HK-2 (cell line): ENCODE data around the gene ETFA.

Source experiments
- DNase-seq: peaks from one replicate; pipeline ENCODE4 v3.0.0-alpha.2; 2018; ENCODE audit not compliant: unreplicated experiment

ETFA gene

DNA sequence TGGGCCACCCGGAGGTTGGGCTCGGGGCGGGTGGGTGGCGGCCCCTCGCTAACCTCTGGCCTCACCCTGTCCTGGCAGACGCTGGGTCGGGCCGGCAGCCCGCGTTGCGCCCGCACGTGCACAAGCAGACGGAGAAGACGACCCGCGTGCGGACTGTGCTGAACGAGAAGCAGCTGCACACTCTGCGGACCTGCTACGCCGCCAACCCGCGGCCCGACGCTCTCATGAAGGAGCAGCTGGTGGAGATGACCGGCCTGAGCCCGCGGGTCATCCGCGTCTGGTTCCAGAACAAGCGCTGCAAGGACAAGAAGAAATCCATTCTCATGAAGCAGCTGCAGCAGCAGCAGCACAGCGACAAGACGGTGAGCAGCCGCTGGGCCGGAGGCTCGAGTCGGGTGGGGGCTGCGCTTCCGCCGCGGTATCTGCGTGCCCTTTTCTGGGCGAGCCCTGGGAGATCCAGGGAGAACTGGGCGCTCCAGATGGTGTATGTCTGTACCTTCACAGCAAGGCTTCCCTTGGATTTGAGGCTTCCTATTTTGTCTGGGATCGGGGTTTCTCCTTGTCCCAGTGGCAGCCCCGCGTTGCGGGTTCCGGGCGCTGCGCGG is 29.0 kb upstream of the ETFA start:
- DNase-seq = no peak

DNA sequence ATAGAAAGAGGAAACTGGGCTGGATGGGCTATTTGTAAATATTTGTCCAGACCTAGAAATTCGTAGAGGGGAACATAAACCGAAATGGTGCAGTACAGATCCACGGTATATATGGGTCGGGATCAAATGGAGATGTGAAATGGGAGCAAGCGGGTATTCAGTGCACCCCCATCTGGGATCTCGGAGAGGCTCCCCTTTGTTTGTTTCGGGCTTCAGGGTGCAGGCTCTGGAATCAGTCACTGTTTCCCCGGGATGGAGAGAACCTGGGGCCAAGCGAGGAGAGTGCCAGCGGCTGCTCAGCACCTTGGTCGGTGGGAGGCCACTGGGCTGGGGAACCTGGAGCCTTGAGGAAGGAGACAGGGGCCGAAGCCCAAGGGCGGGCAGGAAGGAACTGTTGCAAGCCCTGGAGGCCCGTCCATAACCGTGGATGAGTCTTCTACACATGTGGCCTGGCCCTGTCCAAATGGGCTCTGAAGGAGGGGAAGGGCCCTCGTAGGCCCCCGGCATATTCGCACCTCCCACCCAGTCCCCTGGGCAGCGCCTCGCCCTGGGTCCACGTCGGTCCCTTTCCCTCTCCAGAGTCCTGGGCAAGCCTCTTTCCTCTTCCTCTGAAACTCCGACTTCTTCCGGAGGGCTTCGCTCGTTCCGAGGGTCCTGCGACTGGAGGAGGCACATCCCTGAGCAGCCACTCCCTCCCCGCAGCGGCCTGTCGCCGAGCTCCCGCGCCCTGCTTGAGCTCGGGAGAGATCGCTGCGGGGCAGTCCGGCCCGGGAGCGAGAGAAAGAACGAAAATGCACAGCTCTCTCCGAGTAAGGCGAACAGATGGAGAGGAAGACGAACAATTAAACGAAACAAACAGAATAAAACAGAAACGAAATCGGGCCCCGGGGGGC is 28.3 kb upstream of the ETFA start:
- no peak for DNase-seq

DNA sequence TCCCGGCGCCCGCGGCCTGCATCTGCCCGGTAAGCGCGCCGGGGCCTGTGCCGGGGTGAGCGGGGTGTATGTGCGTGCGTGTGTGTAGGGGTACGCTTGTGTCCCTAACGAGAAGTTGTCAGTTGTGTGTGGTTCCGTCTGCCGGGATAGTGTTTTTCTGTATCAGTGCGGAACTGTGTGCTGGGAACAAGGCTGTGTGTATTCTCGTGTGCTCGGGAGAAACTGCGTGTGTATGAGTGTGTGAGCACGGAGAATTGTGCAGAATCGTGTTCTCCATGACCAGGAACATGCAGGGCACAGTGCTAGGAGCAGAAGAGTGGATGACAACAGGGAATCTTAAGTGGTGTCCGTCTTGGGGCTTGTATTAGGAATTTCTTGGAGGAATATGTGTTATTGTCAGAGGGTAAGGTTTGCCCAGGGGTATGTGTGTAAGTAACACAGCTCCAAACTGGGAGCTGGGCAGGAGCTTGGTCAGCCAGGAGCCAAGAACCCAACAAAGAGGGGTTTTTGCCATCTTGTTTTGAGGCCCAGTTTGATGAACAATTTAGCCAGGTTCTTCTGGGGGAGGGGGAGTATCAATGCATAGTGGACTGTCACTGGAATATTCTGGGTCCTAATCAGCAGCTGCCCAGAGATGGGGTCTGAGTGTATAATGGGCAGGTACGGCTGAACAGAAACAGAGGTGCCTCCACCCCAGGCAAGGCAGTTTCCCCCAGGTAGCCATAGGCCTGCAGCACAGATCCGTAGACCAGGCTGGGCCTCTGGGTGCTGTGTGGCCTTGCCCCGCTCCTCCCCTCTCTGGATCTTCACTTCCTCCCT is 27.4 kb upstream of the ETFA start:
- DNase-seq = peak; percentile 11

DNA sequence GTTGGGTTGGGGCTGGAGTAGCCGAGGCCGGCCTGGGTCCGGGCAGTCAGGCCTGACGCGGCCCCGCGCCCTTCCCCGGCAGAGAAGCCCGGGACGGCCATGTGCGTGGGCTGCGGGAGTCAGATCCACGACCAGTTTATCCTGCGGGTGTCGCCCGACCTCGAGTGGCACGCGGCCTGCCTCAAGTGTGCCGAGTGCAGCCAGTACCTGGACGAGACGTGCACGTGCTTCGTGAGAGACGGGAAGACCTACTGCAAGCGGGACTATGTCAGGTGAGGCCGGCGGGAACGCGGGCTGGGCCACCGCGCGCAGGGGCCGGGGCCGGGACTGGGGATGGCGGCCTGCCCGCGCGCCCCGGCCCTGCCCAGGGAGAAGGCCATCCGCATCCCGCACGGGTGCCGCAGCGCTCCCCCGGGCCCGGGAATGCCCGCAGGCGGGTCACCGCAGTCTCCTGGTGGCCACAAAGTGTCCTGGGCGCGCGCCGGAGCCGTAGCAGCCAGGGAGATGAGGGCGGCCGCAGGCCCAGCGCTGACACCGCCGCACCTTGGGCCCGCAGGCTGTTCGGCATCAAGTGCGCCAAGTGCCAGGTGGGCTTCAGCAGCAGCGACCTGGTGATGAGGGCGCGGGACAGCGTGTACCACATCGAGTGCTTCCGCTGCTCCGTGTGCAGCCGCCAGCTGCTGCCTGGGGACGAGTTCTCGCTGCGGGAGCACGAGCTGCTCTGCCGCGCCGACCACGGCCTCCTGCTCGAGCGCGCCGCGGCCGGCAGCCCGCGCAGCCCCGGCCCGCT is 26.6 kb upstream of the ETFA start:
- peak; percentile 47 for DNase-seq

DNA sequence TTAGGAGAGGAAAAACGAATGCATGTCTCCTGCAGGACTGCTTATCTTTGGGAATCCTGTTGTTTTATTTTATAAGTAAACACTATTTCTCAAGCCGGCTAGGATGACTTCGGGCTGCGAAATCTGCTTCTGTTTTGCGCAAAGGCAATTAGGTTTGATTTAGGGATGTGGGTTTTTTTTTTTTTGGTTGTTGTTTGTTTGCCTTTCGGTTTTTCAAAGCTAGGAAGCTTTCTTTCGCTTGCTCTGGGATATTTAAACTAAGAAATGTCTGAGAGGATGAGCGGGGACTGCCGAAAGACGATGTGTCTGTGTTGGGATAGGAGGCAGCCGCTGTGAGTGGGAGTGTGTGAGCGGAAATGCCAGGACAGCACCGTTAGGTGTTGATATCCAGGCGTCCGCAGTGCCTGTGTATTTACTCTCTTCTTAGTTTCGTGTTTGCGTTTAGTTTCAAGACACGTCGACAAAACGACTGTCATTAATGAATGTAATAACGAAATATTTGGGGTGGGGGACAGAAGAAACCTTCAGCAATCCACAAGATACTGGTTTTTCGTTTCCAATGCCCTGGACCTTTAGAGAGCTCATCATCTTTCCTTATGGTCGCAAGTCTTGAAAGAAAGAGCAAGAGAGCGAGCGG is 25.9 kb upstream of the ETFA start:
- peak; percentile 55 for DNase-seq

DNA sequence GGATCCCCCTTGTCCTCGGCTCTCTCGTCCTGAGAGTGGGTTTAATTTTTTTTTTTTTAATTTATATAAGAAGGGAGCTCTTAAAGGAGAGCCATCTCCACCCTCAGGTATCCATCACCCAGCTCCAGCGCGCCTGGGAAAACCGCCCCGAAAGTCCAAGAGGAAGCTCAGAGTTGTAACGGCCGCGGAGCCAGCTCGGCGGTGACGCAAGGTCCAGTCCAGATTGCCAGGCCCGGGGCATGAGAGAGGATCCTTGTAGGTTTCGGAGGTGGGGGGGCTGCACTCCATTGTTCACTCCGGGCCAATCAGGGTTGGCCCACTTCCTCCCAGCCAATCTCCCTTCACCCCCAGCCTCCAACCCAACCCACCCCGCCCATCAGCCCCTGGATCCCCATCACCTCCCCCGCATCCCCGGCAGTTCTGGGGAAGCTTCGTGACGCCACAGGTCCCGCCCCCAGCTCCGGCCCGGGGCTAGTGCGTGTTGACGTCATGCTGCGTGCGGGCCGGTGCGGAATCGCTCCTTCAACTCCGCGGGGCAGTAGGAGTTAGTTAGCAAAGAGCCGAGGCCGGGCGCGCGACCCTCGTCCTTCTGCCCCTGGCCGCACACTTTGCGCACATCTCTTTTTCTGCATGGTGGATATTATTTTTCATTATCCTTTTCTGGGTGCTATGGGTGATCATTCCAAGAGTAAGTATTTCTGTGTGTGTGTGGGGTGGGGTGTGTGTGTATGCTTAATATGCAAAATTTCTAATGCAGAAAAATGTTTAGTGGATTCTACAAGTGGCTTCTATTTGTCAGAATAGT is 25.2 kb upstream of the ETFA start, which contains the start of gene ISL2:
ISL2 (plus strand) TSS at position 520 of the 805 bp plus-strand sequence; CDS start at position 631, 111 bp downstream.
- DNase-seq = peak; percentile 92

DNA sequence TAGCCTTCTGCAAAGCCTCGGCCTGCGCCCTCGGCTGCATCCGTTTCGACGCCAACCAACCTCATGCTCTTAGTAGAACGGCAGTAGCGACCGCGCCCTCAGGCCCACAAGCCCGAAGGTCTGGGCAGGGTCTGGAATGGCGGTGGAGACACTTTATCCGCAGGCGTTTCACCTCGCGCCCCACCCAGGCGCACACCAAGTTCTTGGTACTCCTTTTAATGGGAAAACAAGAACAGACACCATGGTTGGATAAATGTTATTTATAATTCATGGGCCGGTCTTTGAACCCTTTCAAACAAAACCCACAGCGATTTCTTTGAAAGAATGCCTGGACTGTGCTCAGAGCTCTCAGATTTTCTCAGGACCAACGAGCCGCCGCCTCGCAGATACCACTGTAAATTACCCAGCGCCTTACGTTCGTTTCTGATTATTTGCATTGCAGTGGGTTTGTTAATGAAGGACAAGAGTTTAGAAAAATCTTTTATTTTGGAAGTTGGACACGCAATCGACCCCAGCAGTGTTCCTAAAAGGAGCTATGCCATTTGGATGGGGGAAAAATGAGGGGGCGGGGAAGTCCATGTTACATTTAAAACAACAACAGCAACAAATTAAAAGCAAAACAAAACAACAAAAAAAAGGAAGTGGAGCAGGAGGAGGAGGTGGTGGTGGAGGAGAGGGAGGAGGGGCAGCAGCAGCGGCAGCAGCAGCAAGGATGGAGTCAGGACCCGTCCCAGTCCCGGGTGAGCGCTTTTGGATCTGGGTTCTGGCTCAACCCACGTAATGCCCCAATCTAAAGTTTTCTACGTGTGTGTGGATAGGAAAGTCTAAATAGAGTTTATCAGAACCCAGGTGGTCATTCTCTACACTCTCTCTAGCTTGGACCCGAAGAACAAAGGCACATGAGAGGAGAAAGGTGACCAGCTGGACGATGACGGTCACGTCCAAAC is 24.3 kb upstream of the ETFA start:
- no peak for DNase-seq

DNA sequence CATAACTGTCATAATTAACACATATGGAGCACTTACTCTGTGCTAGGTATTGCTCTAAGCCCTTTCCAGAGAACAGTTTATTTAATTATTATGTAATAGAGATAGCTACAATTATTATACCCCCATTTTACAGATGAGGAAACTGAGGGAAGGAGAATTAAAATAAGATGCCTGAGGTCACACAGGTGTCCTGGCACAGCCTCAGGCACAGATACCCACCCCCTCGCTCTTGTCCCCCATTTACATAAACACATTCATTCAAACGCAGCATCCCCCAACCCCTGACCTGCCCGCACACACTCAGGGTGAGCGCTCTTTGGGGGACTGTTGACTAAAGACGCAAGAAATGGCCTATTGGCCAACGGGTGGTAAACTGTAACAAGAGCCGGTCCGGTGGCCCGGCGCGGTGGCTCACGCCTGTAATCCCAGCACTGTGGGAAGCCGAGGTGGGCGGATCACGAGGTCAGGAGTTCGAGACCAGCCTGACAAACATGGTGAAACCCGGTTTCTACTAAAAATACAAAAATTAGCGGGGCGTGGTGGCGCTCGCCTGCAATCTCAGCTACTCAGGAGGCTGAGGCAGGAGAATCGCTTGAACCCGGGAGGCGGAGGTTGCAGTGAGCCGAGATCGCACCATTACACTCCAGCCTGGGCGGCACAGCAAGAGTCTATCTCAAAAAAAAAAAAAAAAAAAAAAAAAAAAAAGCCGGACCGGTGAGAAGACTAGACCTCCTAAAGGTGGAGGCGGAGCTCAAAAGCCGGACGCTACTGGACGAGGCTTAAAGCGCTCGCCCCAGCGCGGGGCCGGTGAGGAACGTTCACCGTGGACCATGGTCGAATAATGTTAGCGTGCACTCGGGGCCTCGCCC is 23.4 kb upstream of the ETFA start:
- no peak for DNase-seq

DNA sequence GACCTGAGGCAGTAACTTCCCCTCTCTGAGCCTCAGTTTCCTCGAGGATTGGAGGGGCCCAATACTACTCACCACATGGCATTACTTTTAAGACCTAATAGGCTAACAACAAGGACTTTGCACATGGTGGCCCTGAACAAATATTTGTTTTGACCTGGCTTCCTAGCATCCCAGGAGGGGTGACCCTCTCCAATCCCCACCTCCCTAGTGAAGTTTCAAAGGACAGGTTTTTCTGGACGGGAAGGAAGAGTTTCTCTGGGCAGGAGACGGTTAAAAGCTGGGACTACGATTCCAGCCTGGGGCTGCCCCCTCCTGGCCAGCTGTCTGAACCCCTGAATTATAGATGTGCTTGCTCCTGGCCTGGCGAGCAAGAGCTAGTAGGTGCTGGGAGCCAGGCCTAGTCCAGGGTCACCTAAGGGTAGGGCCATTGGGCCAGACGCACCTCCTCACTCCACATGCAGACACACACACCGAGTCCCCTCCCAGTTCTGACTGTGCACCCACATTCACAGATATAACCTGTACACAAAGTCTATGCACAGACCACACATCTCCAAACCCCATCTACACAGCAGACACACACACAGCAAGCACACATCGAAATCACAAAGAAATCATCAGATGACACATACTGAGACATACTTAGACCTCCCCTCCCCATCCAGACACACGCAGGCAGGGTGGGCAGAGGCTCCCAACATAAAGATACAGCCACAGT is 22.6 kb upstream of the ETFA start:
- no peak for DNase-seq

DNA sequence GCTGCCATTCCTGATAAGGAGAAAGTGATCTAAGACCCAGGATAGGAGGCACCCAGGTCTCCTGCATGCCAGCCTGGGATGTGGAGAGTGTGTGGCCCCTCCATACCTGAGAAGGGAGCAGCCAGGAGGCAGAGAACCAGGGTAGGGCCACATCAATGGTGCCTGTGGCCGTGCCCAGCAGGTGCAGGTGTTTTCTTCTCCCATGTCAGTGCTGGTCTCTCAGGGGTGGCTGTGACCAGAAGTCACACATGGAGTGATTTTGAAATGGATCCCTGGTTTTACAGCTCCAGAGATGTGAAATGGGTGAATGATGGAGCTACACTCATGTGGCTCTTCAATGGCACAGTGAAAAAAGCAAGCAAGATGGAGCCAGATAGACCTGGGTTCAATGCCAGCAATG is 22.0 kb upstream of the ETFA start:
- no peak for DNase-seq

DNA sequence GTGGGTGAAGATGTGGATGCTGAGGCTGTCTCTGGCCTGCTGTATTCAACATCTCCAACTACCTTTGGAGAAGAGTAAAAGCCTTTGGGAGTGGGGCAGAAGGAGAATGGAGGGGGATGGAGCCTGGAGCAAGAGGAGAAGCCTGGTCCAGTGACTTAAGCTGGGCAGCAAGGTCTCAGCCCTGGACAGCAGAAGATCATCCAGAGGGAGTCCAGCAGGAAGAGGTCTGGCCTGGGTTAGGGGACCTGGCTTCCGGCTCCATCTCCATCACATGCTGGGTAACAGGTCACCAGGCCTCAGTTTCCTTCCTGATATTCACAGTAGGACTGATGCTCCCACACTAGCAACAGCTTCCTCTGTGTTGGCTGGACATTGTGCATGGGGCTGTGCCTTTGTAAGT is 21.5 kb upstream of the ETFA start:
- no peak for DNase-seq

DNA sequence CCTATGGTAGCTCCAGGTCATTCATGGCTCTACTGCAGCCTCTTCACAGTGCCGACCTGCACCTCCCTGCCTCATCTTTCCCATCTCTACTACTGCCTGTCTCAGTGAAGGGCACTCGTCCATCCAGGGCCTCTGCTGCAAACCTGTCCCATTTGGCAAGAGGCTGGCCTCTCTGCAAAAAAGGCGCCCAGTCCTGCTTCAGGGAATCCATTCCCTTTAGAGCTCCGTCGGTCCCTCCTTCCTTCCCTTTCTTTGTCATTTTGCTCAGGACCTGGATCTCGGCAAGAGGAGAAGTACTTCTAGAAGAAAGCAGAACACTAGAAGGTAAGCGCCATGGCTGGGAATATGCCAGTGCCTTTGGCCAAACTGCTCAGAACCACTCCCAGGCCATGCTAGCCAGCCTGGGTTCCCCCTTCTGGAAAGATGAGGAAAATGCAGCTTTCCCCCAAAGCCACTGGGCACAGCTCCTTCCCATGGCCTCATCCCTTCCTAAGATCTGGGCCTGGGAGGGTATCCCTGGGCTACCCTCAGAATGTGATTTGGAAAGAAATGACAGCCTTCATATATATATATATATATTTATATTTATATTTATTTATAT is 18.9 kb upstream of the ETFA start:
- peak; percentile 14 for DNase-seq

DNA sequence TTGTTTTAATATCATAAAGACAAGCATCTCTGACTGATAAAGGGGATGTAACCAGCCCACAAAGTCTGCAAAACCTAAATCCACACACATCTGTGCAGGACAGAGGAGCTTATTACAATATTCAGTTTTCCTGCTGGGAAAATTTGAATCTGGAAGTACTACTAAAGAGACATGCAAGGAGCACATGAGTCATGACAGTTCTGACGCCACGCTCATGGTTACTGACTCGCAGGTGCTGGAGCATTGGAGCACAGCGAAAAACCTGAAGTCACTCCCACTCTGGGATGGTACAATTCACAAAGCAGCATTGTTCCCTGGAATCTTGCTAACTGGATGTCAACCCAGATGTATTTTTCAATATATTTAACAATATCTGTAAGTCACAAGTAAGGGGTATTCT is 17.7 kb upstream of the ETFA start:
- no peak for DNase-seq

DNA sequence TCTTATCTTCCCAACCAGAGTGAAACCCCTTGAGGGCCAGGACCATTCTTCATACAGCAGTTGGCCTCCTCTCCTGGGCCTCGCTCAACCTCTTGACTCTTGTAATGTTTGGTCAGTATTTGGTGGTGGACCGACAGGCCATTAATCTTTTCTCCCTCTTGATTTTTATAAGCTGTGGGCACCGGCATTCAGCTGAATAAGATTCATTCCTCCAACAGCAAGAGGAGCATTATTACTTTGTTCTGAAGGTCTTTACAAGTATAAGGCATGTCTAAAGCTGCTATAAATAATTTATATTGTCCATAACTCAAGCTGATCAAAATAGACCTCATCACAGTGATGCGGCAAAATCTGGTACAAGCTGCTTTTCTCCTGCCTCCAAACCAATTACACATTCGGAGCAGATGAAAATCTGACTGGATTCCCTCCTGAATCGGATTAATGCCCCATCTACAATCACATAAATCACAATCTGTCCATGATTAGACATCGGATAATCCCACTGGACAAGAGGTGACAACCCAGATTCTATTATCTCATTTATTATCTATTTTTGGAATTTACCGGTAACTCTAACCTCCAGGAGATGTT is 16.9 kb upstream of the ETFA start:
- DNase-seq = no peak

DNA sequence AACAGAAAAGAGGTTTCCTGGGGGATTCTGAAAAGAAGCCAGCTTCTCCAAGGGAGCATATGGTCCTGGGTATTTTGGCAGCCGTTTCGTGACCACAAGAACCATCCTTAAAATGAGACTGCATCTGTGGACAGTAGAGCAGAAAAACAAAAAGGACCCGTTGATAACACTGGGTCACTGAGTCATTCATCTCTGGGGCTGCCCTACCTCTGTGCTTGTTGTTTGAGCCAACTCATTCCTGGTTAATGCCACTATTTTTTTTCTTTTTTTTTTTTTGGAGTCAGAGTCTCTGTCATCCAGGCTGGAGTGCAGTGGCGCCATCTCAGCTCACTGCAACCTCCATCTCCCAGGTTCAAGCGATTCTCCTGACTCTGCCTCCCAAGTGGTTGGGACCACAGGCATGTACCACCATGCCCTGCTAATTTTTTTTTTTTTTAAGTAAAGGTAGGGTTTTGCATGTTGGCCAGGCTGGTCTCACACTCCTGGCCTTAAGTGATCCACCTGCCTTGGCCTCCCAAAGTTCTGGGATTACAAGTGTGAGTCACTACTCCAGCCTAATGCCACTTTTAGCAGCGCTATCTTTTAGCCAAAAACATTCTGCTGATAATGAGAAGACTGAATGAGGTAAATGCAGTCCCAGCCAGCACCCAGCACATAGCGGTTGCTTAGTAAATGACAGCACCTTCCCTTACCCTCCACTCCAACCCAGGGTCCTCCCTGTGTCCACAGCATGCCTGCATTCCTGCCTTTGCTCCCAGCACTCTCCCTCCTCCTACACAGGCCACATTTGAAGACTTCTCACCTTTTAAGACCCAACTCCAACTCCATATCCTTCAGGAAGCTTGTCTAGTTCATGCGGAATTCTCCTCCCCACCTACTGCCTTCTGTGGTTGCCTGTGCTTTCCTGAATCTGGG is 16.2 kb upstream of the ETFA start:
- no peak for DNase-seq

DNA sequence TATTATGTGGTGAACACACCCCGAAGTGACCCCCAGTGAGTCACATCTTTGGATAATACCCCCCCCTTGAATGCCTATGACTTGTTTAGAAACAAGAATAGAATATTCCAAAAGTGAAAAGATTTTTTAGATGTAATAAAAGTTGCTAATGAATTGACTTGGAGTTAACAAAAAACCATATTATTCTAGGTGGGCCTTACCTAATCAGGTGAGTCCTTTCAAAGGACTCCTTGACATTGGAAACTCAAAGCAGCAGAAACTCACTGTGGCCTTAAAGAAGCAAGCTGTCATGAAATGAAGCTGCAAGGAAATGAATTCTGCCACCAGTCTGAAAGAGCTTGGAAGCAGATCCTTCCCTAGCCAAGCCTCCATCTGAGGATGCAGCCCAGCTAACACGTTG is 14.4 kb upstream of the ETFA start:
- DNase-seq = no peak
